GM12865 (cell line): ENCODE data around the gene FOXP4.

Experiments
- DNase-seq: peaks from one replicate; pipeline ENCODE4 v3.0.0; 2010; ENCODE audit warnings: low read depth
- H3K4me3 ChIP-seq: 2 replicates; pipeline ENCODE4 v1.5.1; 2011; ENCODE audit warnings: mild to moderate bottlenecking, low read depth, low read length, control low read depth
- TF ChIP-seq, protein P1 (sequence below): IDR thresholded peaks from 2 replicates; pipeline ENCODE4 v1.5.1; 2011; ENCODE audit warnings: low read length, control low read depth, low read depth, inconsistent platforms; ENCODE audit not compliant: insufficient read depth; ENCODE audit errors: missing control alignments

FOXP4 gene

DNA sequence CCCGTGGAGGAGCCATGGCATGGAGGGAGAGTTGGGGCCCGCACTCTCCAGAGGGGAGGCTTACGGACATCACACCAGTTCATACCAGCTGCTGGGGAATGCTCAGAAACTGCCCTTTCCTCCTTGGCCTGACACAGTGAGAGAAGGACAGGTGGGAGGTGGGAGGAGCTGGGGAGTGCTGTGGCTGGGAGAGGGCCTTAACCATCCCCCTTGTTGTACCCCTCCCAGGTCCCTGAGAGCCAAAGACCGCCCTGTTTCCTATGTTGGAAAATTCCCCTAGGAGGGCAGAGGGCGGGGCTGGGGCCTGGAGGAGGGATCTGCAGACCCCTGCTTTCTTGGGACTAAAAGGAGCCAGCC, 24.1 kb downstream of the FOXP4 start:
- DNase-seq, result no peak
- TF ChIP-seq, protein P1, sequence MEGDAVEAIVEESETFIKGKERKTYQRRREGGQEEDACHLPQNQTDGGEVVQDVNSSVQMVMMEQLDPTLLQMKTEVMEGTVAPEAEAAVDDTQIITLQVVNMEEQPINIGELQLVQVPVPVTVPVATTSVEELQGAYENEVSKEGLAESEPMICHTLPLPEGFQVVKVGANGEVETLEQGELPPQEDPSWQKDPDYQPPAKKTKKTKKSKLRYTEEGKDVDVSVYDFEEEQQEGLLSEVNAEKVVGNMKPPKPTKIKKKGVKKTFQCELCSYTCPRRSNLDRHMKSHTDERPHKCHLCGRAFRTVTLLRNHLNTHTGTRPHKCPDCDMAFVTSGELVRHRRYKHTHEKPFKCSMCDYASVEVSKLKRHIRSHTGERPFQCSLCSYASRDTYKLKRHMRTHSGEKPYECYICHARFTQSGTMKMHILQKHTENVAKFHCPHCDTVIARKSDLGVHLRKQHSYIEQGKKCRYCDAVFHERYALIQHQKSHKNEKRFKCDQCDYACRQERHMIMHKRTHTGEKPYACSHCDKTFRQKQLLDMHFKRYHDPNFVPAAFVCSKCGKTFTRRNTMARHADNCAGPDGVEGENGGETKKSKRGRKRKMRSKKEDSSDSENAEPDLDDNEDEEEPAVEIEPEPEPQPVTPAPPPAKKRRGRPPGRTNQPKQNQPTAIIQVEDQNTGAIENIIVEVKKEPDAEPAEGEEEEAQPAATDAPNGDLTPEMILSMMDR, result no peak
- no peak overlapping the region for H3K4me3 ChIP-seq

DNA sequence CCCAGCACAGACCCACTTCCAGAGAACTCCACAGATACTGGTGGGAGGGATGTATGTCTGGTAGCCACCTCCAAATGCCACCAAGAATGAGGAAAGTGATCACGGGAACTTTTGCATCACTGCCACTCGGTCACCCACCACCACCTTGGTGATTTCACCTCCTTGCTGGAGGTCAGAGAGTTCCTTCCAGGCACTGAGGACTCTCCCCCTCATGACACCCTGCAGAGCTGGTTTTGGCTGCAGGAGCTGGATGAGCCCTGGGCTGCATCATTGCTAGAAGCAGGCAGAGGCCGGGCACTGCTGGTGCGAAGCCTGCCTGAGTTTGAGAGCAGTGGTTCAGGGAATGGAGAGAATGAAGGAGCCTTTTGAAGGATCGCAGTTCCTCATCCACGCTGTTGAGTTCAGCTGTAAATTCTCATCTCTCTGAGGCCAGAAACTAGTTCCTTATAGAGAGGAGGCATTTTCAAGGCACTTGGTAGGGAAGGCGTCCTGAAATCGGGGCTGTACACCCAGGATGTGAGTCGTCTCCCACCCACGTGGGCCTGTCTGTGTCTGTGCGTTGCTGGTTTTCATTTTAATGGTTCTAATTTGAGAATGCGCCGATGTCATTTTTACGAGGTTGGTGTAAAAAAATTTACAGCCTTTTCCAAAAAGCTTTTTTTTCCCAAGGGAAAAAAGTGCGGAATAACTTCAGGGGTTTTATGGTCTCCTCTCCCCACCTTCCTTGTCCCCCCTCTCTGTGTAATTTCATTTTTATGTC, 25.0 kb downstream of the FOXP4 start:
- DNase-seq, result no peak
- H3K4me3 ChIP-seq, result no peak overlapping the region
- TF ChIP-seq, protein P1, result no peak

DNA sequence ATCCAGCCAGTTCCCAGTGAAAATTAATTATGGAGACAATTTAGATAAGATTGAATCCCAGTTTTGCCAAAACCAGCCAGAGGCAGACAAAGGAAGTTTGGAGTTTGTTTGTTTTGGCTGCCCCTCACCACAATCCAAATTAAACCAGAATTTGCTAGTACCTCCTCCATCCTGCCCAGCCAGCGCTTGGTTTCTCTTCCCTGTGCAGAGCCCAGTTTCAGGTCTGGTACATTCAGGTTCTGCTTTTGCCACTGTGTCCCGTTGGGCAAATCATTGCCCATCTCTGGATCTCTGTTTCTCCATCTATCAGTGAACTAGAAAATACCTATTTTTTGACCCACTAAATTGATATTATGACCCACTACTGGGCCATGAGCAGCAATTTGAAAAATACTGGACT, 26.4 kb downstream of the FOXP4 start:
- DNase-seq, result no peak

DNA sequence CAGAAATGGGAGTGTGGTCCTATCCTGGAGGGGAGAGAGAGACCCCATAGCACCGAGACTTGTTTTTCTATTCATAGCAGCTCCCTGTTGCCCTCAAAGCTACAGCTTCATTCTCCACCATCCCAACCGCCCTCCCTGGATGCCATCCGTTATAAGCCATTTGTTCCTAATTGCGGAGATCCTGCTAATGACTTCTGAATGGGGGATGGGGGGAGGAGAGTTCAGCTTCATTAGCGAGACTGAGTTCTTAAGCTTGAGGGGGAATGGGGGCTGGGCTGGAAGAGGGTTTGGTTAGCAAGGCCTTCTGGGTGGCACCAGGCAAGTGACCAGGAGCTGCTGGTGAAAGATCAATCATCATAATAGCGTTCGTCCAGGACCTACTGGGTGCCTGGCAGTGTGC, 27.1 kb downstream of the FOXP4 start:
- TF ChIP-seq, protein P1, result no peak
- DNase-seq, result no peak
- H3K4me3 ChIP-seq, result no peak overlapping the region

More for the DNA sequence above, 26.4 kb downstream of the FOXP4 start:
- H3K4me3 ChIP-seq, result no peak overlapping the region
- TF ChIP-seq, protein P1, result no peak

DNA sequence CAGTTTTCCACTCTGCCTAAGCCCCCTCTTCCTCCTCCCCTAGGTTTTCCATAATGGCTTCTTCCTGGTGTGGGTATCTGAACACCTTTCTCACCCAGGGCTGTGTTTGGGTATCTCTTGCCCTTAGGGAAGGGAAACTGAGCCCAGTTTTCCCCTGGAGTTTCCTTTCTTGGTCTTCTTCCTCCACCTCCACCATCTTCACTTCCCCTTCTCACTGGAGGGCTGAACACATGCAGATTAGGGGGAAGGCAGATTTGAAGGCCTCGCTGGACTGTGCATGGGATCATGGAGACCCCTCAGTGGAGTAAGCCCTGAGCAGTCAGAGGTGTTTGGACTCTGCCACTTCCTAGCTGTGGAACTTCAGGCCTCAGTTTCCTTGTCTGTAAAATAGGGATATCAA, 27.8 kb downstream of the FOXP4 start:
- TF ChIP-seq, protein P1, result no peak
- no peak for DNase-seq
- no peak overlapping the region for H3K4me3 ChIP-seq

DNA sequence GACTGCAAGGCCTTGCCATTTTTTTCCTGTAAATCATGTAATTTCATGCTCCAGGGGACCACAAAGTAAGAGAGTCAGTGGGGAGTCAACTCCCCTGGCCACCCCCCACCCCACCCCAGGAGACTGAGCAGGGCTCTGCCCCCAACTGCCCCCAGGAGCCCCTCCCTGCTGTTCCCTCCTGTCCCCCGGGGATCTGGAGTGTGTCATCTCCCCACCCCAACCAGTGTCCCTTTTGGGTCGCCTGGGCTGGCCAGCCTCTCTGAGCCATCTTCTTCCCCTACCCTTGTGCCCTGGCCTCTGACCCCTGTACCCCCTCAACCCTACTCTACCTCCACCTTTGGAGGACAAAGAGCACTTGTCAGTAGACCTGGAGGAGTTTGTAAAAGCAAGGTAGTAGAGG, 29.4 kb downstream of the FOXP4 start:
- no peak for DNase-seq
- TF ChIP-seq, protein P1, result no peak
- no peak overlapping the region for H3K4me3 ChIP-seq

DNA sequence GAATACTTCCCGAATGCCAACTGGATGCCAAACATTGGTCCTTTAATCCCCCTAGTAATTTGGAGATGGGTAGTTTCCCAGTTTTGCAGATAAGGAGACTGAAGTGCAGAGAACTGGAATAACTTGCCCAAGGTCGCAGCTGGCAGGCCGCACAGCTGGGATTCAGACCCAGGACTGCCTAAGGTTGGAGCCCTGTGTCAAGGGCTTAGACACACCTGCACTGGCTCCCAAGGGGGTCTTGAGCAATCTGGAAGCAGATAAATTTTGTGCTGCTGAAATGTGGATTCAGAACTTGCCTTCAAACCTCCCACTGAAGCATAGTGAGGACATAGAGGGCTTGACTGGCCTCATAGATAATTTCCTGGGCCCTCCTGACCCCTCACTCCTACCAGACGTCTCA, 30.5 kb downstream of the FOXP4 start:
- TF ChIP-seq, protein P1, result no peak
- H3K4me3 ChIP-seq, result no peak overlapping the region
- no peak for DNase-seq
